ENCODE results near the gene SMARCAL1.

DNA sequence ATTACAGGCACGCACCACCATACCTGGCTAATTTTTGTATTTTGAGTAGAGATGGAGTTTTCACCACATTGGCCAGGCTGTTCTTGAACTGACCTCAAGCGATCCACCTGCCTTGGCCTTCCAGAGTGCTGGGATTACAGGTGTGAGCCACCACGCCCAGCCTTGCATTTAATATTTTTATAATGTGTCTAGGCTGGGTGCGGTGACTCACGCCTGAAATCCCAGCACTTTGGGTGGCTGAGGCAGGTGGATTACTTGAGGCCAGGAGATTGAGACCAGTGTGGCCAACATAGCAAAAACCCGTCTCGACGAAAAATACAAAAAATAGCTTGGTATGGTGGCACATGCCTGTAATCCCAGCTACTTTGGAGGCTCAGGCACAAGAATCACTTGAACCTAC is 89.6 kb downstream of the SMARCAL1 start:
- TF ChIP-seq, protein P1, sequence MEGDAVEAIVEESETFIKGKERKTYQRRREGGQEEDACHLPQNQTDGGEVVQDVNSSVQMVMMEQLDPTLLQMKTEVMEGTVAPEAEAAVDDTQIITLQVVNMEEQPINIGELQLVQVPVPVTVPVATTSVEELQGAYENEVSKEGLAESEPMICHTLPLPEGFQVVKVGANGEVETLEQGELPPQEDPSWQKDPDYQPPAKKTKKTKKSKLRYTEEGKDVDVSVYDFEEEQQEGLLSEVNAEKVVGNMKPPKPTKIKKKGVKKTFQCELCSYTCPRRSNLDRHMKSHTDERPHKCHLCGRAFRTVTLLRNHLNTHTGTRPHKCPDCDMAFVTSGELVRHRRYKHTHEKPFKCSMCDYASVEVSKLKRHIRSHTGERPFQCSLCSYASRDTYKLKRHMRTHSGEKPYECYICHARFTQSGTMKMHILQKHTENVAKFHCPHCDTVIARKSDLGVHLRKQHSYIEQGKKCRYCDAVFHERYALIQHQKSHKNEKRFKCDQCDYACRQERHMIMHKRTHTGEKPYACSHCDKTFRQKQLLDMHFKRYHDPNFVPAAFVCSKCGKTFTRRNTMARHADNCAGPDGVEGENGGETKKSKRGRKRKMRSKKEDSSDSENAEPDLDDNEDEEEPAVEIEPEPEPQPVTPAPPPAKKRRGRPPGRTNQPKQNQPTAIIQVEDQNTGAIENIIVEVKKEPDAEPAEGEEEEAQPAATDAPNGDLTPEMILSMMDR (IDR thresholded peaks at IDR 0.05; ENCODE audit: insufficient read depth, low read depth, low read length) = no peak
- no peak for TF ChIP-seq EZH2 (IDR thresholded peaks at IDR 0.05; ENCODE audit: insufficient read depth, low read length)

All from astrocyte (in vitro differentiated cells and primary cell).